HuH-7.5 (cell line): ENCODE measurements around the gene SLCO3A1.
"Not testable (repeated sequence)": the region's sequence is repeated elsewhere in the genome, so short reads cannot be mapped to it uniquely, and the experiment has no call there.

Source experiments
- DNase-seq: peaks from one replicate; pipeline ENCODE4 v3.0.0; 2011; ENCODE audit warnings: low spot score

SLCO3A1 gene

DNA sequence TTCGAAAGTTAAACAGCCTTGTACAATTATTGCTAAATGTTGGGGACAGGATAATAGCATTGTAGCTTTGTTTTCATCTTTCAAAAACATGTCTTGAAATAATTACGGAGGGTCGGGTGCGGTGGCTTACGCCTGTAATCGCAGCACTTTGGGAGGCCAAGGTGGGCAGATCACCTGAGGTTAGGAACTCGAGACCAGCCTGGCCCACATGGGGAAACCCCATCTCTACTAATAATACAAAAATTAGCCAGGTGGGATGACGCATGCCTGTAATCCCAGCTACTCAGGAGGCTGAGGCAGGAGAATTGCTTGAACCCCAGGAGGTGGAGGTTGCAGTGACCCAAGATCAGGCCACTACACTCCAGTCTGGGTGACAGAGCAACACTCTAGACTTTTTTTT, 216.7 kb downstream of the SLCO3A1 start:
- DNase-seq = not testable (repeated sequence)

DNA sequence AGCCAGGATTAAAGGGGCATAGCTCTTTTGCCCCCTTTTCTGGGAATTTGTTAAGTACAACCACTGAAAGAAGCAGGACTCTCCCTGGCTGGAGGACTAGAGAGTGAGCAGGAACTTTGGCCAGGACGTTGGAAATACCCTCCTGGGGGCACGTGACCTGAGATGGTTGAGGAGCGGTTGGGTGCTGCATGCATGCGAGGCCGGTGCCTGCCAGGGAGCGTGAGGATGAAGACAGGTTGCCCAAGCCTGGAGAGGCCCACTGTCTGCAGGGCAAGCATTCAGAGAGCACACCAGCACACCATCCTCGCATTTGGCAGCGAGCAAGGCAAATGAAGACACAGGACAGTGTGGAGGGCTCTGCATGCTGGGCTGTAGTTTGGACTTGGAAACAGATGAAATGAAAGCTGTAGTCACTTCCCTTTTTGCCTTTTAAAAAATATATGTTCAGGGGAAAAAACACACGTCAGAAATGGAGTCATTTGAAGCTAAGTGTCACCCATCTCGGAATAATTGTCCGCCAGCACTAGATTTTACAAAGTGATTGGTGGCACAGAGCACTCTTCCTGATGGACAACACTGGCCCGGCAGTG, 217.6 kb downstream of the SLCO3A1 start:
- DNase-seq = no peak

DNA sequence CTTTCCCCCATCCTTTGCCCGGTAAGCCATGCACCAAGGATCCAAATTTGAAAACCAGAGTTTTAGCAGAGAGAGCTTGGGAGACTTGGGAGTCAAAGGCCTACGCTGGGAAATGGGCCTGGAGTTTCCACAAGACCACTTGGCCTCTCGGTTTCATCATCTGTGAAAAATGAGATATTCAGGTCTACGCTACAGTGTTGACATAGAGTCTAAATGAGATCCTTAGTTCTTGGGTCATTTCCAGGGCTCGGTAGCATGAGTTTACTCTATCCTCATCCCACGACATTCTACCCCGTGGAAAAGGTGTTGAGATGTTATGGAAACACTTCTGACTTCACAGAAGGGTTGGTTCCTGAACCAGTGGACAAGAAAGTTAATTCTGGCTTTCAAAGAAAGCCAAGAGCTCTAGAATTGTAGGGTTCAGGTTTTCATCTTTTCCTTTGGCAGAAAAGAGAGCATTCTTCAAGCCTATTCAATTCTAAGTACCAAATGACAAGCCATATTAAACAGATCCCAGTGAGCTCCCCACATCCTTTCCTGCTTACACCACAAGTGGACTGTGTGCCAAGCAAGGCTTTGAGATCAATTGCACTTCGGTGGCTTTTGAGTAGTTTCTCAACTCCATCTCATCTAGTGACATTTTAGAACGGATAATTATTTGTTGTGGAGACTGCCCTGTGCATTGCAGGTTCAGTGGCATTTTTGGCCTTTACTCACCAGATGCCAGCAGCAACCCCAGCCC, 219.7 kb downstream of the SLCO3A1 start:
- DNase-seq = no peak

DNA sequence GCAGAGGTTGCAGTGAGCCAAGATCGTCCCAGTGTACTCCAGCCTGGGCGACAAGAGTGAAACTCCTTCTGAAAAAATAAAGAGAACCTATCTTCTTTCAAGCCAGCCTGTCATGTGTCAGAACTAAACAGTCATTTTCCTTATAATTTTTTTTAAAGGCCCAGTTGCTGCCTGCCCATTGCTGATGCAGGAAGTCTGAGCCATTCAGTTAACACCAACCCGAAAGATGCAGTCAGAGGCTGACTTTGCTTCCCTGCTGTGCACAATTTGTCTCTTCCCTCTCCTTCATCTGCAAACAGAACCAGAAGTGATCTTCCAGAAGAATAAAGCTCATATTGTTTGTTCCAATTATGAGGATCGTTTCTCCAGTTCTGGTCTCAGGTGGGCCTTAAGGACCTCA, 220.6 kb downstream of the SLCO3A1 start:
- DNase-seq = no peak

DNA sequence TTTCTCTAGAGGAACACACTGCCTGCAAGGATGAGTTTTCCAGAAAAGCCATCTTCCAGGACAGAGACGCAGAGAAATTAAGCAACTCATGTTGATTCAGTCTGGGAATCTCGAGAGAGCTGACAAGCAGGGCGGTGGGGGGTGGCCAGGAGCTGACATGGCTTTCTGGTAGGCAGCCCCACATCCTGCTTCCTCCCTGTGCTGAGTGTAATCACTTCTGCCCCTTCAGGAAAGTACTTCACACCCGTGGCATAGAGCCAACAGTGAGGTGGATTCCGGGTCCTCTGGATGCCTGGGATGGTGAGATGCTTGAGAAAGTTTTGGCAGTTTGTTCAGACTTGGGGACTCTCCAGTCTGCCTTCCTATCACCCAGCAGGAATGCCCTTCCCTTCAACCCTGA, 221.1 kb downstream of the SLCO3A1 start:
- no peak for DNase-seq

DNA sequence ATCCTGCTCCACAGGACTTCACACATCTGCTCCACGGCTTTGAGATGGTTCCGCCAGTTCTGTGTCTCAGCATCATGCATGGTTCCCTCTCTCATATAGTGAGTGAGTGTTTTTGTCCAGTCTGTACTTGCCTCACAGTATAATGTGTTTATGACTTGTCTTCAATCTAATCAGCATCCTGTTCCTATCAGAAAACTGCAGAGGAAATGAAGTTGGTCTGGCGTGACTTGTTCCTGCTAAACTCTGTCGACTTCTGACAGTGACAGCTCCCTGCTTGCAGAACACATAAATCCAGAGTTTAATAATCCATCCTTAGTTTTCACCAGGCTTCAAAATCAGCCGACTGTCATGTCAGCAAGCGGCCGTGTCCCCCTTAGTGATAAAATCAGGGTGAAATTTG, 222.3 kb downstream of the SLCO3A1 start:
- no peak for DNase-seq

DNA sequence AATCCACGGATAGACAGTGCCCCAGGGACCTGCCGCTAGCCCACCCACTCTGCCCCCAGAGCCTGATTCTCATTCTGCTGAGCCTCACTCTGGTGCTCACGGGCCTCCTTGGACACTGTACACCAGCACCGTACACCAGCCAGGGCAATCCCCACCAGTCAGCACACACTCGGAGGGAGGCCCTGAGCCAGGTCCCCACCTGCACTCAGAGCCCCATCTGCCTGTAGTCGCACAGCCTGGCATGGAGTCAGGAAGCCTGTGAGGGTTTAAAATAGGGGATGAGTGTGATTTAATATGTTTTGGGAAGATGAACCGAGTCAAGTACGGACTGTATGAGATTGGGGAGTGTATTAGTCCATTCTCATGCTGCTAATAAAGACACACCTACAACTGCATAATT, 223.0 kb downstream of the SLCO3A1 start:
- DNase-seq = no peak

DNA sequence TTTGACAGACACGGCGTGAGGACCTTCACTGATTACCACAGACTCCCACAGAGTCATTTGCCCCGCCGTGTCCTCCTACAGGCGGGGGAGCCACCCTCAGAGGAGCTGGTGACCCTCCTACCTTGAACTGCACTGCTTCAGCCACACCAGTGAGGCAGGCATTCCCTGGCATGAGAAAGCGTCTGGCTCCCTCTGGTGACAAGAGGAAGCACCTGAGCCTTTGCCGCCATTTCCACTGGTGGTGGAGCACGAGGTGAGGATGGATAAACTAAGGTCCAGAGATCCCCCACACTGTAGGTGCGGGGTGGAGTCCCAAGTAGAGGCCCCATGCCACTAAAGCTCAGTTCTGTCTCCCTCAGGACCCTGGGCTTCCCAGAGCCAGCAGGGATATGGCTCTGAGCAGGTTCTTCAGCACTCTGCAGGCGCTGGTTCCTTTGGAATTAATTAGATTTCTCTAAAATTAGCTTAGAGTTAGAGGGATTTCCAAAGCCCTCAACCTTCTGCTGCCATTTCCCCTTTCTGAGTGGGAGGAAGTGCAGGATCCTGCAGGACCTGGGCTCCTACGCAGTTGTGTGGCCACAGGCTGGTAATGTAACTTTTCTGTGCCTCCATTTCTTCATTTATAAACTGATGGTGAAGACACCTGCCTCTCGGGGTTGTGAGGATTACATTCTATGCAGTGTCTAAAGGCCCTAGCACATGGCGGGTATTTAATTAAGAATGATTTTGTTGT, 224.0 kb downstream of the SLCO3A1 start:
- DNase-seq = peak; percentile 70

DNA sequence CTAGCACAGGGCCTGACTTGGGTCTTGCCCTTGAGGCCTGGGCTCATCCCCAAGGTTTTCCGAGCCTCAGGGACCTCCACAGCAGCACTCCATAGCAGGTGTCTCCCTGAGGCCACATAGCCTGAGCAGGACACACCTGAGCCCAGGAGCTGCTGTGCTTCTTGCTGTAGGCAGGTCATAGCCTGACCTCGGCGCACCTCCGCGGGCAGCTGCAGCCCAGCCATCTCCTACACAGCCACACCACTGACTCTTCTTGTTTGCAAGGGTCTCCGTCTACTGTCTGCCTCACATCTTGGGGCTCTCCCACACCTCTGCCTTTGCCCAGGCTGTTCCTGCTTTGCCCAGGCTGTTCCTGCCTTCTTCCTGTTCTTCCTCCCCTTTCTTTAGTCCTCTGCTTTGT, 224.8 kb downstream of the SLCO3A1 start:
- no peak for DNase-seq

DNA sequence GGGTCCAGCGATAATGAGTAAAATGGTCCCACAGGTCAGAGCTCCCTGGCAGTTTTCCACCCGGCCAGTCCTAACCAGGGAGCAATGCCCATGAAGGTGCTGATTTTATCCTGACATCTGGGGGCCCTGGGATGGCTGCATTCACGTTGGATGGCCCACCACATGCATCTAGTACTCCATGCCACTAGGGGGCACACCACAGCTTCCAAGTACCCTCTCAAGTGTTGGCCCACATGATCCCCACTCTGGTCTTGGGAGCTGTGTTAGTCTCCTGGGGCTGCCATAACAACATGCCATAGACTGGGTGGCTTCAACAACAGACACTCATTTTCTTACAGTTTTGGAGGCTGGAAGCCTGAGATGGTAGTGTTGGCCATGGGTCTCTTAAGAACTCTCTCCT, 225.5 kb downstream of the SLCO3A1 start:
- DNase-seq = no peak

DNA sequence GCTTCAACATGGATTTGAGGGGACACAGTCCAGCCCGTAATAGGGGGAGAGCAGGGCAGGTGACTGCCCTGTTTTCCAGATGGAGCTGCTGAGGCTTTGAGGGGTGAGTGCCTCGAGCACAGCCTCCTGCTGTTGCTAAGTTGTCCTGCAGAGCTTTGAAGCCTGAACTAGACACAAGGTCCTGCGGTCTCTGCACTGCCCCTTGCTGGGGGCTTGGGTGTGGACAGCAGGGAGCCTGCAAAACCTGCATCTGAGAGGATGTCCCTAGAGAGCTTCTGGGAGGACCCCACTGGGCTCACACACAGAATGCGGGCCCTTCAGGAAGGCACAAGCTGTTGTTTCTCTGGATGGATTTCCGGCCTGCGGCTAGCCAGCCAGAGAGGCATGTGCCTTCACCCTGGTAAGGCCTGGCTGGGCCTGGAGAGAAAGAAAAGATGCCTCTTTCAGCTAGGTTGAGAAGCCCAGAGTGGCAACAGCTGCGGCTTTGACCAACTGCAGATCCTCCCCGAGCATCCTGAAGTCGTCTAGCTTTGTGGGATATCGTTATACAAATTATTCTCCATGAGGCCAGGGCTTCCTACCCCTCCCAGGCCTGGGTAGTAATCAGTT, 226.2 kb downstream of the SLCO3A1 start:
- DNase-seq = no peak

DNA sequence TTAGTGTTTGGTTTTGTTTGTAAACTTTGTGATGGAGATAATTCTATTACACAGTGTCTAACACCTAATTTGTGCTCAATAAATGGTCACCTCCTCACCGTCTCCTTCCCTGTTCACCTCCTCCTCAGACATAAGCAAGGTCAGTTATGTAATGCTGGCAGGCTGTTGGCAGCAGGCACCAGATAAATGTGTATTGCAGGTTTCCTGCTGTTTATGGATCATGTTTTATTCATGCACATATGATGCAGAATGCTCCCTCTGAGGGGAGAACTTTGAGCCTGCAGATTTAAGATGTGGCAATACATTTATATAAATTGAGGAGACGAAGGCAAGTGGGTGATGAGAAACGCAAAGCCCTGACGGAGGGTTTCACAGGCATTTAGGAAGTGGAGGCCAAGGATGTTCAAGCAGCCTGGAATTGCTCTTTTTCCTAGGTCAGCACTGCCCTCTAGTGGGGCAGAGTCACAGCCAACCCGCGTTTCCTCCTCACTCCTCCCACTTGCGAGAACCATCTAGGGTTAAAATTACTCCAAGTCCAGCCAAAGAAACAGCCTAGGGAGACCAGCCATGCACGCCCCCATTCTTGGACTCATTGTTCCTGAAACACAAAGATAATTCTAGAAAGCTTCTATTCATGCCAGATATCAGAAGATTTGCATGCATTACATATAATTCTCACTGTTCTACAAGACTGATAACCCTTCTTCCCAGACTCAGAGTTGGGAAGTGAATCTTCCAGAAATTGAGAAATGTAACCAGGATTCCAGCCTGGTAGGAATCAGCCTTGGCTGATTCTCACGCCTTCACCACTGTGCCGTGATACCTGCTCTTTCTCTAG, 228.7 kb downstream of the SLCO3A1 start:
- peak; percentile 68 for DNase-seq

DNA sequence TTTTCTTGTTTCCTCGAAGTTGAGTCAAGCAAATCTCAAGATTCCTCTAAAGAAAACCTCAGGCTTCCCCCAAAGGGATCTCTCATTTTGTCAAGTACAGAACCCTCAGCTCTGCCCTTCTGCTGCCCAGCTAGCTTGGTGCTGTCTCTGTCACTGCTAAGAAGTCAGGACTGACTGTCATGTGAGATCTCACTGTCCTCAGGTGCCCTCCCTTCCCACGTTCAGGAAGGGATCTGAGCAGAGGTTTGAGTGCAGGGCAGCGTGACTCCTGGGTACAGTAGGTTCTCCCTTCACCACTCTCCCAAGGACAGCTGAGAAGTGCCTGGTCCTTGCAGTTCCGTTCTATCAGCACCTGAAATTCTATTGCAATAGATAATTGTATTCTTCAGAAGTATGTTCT, 229.7 kb downstream of the SLCO3A1 start:
- no peak for DNase-seq

DNA sequence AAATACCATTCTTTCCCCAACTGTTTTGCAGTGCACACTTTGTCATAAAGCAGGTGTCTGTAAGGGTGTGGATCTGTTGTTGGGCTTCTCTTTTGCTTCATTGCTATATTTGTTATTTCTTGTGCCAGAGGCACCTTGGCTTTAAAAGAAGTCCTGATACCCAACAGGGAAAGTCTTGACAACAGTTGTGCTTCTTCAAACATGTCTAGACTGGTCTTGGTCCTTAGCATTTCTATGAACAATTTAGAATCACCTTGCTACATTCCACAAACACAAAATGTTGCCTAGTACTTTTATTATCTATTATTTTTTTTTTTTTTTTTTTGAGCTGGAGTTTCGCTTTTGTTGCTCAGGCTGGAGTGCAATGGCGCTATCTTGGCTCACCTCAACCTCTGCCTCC, 233.7 kb downstream of the SLCO3A1 start:
- DNase-seq = no peak

DNA sequence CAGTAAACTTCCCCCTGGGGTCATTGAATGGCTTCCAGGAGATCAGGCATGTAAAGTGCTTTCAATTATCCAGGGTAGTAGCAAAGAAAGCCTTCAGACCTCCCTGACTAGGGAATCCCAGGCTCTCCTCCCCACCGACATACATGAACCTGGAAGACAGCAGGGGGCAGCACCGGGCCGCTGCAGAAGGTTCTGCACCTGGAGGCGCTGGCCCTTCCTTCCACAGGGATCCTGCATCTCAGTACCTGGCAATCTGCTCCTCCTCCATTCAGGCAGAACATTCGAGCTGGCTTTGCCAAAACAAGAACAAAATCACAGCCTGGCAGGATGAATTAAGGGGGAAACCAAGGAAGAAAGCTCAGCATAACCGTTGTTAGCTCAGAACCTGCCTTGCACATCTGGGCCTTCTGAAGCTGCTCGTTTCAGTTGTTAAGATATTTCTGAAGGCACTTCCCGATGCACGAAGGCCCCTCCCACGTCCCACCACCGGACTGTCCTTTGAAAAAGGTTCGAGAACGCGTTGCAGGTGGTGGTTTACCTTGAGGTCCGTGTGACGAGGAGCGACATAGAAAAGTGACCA, 237.7 kb downstream of the SLCO3A1 start:
- peak; percentile 65 for DNase-seq

DNA sequence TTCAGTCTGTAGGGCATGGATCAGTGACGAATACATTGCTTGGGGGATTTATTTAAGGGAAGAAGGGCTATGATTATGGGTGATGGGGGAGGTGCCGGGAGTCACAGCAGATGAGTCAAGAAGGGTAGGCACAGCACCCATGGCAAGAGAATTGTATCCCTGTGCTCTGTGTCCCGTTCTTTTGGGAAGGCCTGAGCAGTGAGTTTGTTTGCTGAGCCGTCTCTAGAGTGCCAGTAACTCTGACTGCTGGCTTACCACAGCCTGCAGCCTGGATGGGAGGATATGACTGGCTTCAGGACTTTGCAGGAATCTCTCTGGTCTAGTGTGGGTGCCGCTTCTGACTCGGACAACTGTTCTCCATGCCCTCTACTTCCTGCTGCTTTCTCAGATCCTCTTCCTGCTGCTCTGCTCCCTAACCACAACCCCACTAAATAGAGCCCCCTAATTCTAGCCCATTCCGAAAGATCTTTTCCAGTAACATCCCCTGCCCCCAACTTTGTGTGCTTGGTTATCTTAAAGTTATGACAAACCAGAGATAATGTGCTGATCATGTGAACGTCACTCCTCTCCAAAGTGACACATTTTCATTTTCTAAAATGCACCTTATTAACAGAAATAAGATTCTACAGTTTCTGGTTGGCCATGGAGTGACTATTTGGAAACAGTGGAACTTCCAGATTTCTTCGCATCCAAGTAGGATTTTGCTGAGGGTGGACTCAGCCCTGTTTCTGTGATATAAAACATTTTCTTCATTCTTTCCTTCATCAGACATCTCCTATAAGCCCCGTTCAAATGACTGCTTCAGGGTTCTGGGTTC, 239.0 kb downstream of the SLCO3A1 start:
- DNase-seq = no peak

DNA sequence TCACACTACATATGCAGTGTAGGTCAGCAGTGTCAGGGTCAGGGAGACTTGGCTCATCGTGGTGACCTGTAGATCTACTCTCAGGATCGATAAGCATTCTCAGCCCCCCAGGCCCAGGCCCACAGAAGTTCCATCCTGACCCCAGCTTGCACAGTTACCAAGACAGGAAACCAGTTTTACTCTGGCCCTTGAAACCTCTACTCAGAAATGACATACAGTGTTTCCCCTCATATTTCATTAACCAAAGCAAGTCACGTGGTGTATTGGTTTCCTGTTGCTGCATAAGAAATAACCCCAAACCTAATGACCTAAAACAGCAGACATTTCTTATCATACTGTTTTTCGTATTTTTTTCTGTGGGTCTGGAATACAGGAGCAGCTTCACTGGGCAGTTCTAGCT, 242.2 kb downstream of the SLCO3A1 start:
- DNase-seq = no peak

DNA sequence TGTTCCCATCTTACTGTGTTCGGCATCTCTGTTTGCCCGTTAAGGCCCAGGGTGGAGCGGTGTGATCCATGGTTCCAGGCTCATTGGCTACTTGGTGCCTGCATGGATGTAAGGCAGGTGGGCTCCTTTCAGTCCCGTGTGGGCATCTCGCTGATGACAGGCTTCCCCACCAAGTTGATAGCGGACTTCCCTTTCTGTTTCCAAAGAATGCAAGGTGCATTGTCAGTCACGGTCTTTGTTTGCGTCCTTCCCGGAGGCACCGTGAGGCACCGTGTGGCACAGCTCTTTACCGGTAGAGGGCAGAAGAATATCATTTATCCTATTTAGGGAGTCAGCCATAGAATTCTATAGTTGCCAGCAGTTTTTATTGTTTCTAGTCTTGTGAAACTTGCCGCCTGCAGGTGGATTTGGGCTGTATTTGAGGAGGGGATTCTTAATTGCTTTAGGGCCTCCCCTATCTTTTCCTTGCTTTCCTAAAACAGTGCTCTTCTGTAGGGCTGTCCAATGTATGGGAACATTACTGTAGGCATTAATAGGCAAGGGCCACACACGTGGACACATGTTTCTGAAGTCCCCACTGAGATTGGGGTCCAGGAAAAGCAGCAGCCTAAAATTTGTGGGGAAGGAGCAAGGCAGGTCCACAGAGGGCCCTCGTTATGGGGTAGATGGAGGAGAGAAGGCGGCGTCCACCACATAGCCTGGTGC, 244.1 kb downstream of the SLCO3A1 start:
- peak; percentile 50 for DNase-seq

DNA sequence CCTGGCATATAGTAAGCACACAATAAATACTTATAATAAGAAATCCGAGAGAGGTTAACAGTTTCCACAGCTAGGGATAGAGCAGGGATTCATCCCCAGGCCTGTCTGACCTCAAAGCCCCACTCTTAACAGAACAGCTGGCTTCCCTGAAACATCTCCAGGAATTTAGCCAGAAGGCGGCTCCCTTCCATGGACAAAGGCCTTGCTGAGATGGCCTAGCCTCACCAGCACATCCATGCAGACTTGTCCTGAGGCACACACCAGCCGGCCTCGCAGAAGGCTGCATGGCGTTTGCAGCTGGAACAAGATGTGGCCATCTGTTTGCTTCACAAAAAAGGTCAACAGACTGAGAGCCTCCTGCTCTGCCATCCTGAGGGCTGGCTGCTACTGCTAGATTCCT, 245.4 kb downstream of the SLCO3A1 start:
- DNase-seq = no peak

DNA sequence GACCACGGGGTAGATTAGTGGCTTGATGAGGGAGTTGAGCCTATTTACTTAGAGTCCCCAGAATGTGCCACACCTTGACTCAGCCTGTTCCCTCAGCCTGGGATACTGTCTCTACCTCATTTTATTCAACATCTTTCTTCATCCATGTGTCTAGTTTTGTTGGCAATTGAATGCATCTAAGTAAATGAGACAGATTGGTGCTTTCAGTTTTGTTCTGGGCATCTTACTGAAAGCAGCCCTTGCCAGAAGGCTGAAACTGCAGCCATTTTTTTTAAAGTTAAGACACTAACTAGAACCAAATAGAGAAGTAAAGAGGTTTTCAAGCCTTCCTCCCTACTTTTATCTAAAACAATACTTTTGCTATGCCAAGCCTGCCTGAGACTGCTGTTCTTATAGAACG, 246.8 kb downstream of the SLCO3A1 start:
- no peak for DNase-seq
